Measurements from ENCODE around the gene ST3GAL6.

Gene ST3GAL6

GRCh38 chr3:98741121-98741716 lies 21.9 kb upstream of the ST3GAL6 start:
- peak; percentile 62 for DNase-seq

DNA sequence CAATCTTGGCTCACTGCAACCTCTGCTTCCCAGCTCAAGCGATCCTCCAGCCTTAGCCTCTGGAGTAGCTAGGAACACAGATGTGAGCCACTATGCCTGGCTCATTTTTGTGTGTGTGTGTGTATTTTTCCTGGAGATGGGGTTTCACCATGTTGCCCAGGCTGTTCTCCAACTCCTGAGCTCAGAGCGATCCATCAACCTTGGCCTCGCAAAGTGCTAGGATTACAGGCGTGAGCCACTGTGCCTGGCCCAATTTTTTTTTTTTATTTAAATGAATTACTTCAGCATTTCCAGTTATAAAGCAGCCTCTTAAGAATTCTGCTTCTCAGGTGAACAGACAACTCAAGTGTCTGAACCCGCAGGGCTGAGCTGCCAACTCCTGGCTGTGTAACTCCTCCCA lies 20.1 kb upstream of the ST3GAL6 start:
- DNase-seq, result no peak

GRCh38 chr3:98744283-98744682 lies 18.9 kb upstream of the ST3GAL6 start:
- peak; percentile 38 for DNase-seq

DNA sequence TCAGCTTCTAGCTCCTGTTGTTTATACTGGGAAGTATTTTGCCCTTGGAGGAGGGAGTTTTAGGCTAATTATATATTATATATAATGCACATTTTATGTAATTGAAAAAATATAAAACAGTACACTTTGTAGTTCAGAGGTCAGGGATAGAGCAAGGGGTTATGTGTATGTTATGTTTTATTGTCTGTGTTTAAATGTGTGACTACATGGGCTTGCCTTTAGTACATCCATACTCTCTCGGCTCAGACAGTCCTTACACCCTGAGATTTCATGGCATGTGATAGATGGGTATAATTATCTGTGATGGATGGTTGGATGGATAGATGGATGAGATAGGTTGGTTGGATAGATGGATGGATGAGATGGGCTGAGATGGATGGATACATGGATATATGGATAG lies 17.4 kb upstream of the ST3GAL6 start:
- no peak for DNase-seq

DNA sequence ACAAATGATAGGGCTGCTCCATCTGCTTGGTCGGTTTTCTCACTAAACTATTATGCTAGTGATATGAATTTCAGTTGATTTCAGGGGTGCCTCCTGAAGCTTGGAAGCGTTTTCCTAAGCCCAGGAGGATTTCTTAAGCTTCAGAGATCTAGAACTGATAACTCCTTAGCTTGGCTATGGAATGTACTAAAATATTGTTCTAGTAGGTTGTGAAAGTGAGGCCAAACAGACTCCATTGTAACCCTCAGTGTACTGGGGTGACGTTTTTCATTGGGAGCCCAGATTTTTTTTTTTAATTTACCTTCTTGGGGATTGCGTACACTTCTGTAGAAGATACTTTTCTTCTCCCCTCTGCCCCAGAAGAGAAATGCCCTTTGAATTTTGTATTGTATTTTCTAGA lies 17.0 kb upstream of the ST3GAL6 start:
- no peak for DNase-seq

GRCh38 chr3:98746882-98747281 lies 16.3 kb upstream of the ST3GAL6 start:
- no peak for DNase-seq

GRCh38 chr3:98750276-98750919 lies 12.7 kb upstream of the ST3GAL6 start:
- peak; percentile 5 for DNase-seq

- DNase-seq, result no peak
Observed at GRCh38 chr3:98754483-98754882, 8.7 kb upstream of the ST3GAL6 start.

DNA sequence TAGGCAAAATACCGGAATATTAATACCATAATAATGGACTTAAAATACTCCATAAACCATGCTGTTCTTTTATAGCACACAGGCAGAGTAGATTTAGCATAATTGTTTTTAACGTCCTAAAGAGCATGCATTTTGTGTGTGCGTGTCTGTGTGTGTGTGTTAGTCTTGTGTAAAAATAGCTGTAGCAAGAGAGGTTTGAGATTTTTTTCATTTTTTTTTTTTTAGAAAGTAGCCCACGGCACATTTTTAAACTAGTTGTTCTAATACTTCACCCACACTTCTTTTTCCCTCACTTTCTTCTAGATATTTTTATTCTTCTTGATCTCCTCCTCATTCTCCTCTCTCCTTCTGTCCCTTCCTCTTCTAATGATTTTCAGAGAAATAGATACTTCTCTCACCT lies 7.5 kb upstream of the ST3GAL6 start:
- no peak for DNase-seq

- no peak for DNase-seq
Observed at GRCh38 chr3:98759629-98760028, 3.5 kb upstream of the ST3GAL6 start.

DNA sequence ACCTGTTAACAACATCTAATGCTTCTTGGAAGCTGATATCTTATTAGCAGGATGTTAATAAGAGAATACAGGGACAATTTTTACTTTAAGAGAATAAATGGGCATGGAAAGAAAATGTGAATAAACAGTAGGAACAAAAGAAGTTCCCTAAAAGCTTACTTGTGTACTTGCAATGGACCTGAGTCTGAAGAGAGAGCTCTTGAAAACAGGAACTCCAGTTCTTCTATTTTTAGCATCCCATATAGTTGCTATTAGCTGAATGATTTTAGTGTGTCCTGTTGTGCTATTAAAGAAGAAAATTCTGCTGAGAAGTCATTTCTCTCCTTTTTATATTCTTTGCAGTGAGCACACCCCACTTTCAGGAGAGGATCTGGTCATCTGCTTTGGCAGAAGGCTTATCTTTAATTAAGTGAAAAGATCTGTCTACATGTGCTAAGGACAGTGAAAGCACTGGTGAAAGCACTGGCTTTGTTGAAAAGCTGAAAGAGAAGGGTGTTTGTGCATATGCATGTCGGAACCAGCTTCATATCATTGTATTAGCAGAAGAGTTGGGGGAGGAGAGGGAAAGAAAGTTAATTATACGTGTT lies 1.4 kb upstream of the ST3GAL6 start:
- DNase-seq, result no peak

DNA sequence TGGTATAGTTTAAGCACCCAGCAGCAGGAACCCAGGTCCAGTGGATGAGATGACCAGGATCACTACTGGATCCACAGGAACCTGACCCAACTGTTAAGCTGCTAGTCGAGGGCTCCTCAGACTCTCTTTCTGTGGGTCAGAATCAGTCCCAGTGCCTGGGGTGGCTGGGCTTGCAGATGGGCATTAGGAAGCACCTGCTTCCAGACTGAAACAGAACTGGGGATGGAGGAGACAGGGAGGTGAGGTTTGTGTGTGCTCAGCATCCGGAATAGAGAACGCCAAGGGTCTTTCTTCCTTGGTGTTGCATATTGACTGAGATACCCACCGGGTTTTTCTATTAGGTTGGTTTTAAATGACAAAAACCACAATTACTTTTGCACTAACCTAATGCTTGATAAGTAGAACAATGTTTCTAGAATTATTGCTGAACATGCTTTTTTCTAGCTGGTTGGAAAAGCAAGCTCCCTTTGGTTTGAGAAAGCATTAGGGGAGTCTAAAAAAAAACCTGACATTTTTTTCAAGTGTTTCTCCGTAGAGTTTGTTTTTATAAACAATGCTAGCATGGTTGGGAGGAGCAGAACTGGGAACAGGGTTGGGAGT lies 779 bp downstream of the ST3GAL6 start:
- no peak for DNase-seq

DNA sequence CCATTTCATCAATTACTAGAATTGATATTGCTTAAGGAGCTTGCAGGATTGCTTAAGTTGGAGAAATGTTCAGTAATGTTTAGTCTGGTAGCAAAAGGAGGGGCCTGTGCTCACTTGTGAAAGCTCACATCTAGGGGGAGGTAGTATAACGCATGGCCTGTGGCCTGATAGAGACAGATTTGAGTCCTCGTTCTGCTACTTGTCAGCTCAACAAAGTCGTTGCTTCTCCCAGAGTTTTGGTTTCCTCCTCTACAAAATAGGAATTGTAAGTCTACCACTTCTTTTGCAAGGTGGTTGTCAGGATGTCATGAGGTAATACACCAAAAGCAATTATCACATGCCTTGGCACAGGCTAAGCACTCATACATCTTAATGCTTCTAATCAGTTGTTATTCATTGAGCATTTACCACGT lies 1.3 kb downstream of the ST3GAL6 start:
- no peak for DNase-seq

DNA sequence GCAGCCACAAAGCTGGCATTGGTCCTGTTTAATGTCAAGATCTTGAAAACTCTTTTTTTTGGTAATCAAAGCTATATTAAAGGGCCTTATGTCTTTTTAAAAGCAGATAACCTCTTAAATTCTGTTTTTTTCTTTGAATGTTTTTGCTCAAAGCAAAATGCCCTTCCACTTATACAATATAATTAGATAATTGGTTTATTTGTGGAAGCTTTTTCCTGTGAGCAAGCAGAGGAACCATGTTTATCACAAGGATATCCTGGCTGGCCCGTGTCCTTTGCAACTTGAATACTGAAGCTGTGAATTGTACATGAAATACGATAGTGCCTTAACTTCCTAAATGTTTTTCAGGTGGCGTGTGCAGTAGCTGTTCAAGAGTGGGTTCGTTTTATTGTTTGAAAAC lies 2.6 kb downstream of the ST3GAL6 start:
- DNase-seq, result no peak

- DNase-seq, result no peak
Observed at GRCh38 chr3:98766924-98767323, 3.8 kb downstream of the ST3GAL6 start.

GRCh38 chr3:98768961-98769360 lies 5.8 kb downstream of the ST3GAL6 start:
- DNase-seq, result no peak

DNA sequence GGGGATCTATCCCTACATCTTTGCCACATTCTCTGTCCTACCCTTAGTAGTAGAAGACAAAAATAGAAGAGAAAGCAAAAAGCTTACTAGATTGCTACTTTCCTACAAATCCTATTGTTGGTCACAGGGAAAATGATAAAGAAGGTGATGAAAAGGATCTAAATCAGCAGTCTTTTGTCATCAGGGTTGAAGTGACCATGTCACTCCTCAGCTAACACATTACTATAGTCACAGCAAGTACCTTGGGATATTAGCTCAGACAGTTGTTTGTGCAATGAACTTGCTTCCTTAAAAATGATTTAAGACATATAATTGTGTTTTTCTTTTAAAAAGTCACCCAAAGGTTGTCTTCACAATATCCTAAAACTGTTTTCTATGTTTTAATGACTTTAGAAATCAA lies 6.3 kb downstream of the ST3GAL6 start:
- DNase-seq, result no peak

GRCh38 chr3:98770261-98771039 lies 7.3 kb downstream of the ST3GAL6 start:
- no peak for DNase-seq

GRCh38 chr3:98772022-98772421 lies 8.9 kb downstream of the ST3GAL6 start:
- no peak for DNase-seq

GRCh38 chr3:98775459-98776139 lies 12.5 kb downstream of the ST3GAL6 start:
- DNase-seq, result no peak

GRCh38 chr3:98776140-98776493 lies 13.0 kb downstream of the ST3GAL6 start:
- DNase-seq, result no peak

DNA sequence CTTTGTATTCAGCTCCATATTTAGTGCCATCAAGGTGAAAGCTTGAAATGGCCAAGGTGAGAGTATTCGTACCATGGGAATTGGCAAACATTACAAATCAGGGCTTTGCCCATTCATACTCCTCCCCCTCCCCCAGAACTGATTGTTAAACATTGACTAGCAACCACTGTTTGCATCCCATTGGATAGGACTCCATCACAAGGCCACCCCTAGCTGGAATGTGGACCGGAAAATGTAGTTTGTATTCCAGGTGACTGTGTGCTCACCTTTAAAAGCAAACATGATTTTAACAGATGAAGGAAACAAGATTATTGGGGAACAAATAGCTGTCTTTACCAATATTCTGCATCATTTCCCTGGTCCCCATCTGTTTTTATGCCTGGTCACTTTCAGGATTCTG lies 14.1 kb downstream of the ST3GAL6 start:
- DNase-seq, result no peak

DNA sequence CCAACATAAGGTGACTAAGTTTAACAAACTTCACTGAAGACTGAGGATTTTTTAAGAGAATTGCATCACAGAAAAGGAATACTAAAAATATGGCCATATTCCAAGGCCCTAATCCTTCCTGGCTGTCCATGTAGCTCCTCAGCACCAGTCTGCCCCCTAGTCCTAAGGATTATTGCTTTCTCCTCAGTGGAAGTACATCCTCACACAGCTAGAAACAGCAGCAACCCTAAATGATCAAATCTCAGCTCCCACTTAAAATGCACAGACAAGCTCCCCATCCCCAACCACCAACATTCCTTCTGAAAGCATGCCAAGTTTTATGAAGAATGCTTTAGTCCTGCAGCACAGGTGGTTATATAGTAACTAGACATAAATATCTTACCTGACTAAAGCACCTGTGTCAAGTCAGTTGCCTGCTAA lies 14.7 kb downstream of the ST3GAL6 start:
- DNase-seq, result peak; percentile 65
